HepG2 (cell line): ENCODE data around the gene DDX28. TPM values are rescaled to one million over a fixed set of nuclear protein-coding genes. Genes with fewer than 3 reads are reported as not detected.

Experiments used
- EEA1 ChIP-seq: sonication (generic); formaldehyde crosslinking; IDR thresholded peaks from 2 replicates; pipeline ENCODE4 v1.5.1; 2020; ENCODE audit warnings: mild to moderate bottlenecking, missing genetic modification reagents, borderline replicate concordance
- IRF9 ChIP-seq: sonication (generic); formaldehyde crosslinking; IDR thresholded peaks from 2 replicates; pipeline ENCODE4 v1.8.0; 2022; ENCODE audit warnings: missing genetic modification reagents, mild to moderate bottlenecking, borderline replicate concordance
- KAT2B ChIP-seq: fragments of 150-350 bp; IDR thresholded peaks from 2 replicates; pipeline ENCODE4 v1.6.1; 2014; ENCODE audit warnings: low read depth, low read length, borderline replicate concordance
- KDM6A ChIP-seq: IDR thresholded peaks from 2 replicates; pipeline ENCODE4 v1.6.1; 2016; ENCODE audit warnings: low read depth
- MEF2D ChIP-seq: sonication (generic); formaldehyde crosslinking; IDR thresholded peaks from 2 replicates; pipeline ENCODE4 v1.5.1; 2020; ENCODE audit warnings: mild to moderate bottlenecking, missing genetic modification reagents
- PAX8 ChIP-seq: sonication (generic); formaldehyde crosslinking; IDR thresholded peaks from 2 replicates; pipeline ENCODE4 v1.8.0; 2022; ENCODE audit warnings: mild to moderate bottlenecking, missing genetic modification reagents, borderline replicate concordance
- TARDBP ChIP-seq: sonication (generic); formaldehyde crosslinking; IDR thresholded peaks from 2 replicates; pipeline ENCODE4 v1.8.0; 2022; ENCODE audit warnings: mild to moderate bottlenecking, missing genetic modification reagents
- ZKSCAN5 ChIP-seq: sonication (generic); formaldehyde crosslinking; IDR thresholded peaks from 2 replicates; pipeline ENCODE4 v1.5.1; 2020; ENCODE audit warnings: mild to moderate bottlenecking, missing genetic modification reagents
- ZNF142 ChIP-seq: sonication (generic); formaldehyde crosslinking; IDR thresholded peaks from 2 replicates; pipeline ENCODE4 v1.4.0; 2020; ENCODE audit warnings: missing genetic modification reagents
- ZNF580 ChIP-seq: IDR thresholded peaks from 2 replicates; pipeline ENCODE4 v1.6.1; 2016; ENCODE audit warnings: low read depth, borderline replicate concordance
- ZNF710 ChIP-seq: sonication (generic); formaldehyde crosslinking; IDR thresholded peaks from 2 replicates; pipeline ENCODE4 v1.5.0; 2020; ENCODE audit warnings: mild to moderate bottlenecking, missing genetic modification reagents, borderline replicate concordance
- polyA plus RNA-seq, 8 experiments: library from polyadenylated mRNA; depleted of rRNA in 3 of 8; stranded (reverse) in 7 of 8; unstranded in 1 of 8; fragments of >200 nt; fragmentation: Illumina TruSeq in 4 of 8; extraction: Trizol in 4 of 8; gene quantifications; 2 replicates each; pipeline versions ENCODE4 v1.2.1 to v1.2.3, GENCODE V29; 2011 to 2016; ENCODE audit warnings: low read depth in 4 of 8, missing spikeins in 1 of 8, mixed read lengths in 1 of 8; ENCODE audit not compliant: insufficient read depth in 1 of 8
- total RNA-seq, 5 experiments: library from RNA; depleted of rRNA; stranded (reverse); fragments of >200 nt; fragmentation: Illumina TruSeq; extraction: Trizol; gene quantifications; 2 replicates each; pipeline ENCODE4 v1.2.3, GENCODE V29; 2016; ENCODE audit warnings: low read depth in 1 of 5
- TF ChIP-seq, protein P1 (sequence below): sonication (generic); formaldehyde crosslinking; IDR thresholded peaks from 2 replicates; pipeline ENCODE4 v1.5.0; 2020; ENCODE audit warnings: mild to moderate bottlenecking, missing genetic modification reagents

DDX28 gene
- total and polyA plus RNA-seq, 2 of the 13 experiments (the other 11 are each of a cell fraction or from before 2014, with no cell fraction given), result 14.1 to 16.4 TPM

- TF ChIP-seq MEF2D (peak; percentile 68; the same call in 1 of the 2 replicates), ZNF580 (CRISPR knock-in tag) (peak; percentile 92; the same call in 1 of the 2 replicates), IRF9 (CRISPR knock-in tag) (0 out of 2 replicates have a peak, but pooled peaks have one; percentile 24), ZNF710 (CRISPR knock-in tag) (peak; percentile 39; the same call in 1 of the 2 replicates), TARDBP (0 out of 2 replicates have a peak, but pooled peaks have one; percentile 34), EEA1 (CRISPR knock-in tag) (peak; percentile 90; the same call in 1 of the 2 replicates), ZKSCAN5 (CRISPR knock-in tag) (no peak), ZNF142 (CRISPR knock-in tag) (0 out of 2 replicates have a peak, but pooled peaks have one; percentile 55), PAX8 (CRISPR knock-in tag) (no peak), KDM6A (CRISPR knock-in tag) (no peak), KAT2B (no peak)
- TF ChIP-seq, protein P1, sequence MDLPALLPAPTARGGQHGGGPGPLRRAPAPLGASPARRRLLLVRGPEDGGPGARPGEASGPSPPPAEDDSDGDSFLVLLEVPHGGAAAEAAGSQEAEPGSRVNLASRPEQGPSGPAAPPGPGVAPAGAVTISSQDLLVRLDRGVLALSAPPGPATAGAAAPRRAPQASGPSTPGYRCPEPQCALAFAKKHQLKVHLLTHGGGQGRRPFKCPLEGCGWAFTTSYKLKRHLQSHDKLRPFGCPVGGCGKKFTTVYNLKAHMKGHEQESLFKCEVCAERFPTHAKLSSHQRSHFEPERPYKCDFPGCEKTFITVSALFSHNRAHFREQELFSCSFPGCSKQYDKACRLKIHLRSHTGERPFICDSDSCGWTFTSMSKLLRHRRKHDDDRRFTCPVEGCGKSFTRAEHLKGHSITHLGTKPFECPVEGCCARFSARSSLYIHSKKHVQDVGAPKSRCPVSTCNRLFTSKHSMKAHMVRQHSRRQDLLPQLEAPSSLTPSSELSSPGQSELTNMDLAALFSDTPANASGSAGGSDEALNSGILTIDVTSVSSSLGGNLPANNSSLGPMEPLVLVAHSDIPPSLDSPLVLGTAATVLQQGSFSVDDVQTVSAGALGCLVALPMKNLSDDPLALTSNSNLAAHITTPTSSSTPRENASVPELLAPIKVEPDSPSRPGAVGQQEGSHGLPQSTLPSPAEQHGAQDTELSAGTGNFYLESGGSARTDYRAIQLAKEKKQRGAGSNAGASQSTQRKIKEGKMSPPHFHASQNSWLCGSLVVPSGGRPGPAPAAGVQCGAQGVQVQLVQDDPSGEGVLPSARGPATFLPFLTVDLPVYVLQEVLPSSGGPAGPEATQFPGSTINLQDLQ (CRISPR knock-in tag), result peak; percentile 24; the same call in 1 of the 2 replicates
Measured at GRCh38 chr16:67993207-67994039, 29.6 kb downstream of the DDX28 start (continued).
